ENCODE results near the gene KRT32. TPM values are rescaled to one million over a fixed set of nuclear protein-coding genes. Genes with fewer than 3 reads are reported as not detected.

Gene KRT32
- polyA plus RNA-seq, 1 experiment = 0.40 TPM

DNA sequence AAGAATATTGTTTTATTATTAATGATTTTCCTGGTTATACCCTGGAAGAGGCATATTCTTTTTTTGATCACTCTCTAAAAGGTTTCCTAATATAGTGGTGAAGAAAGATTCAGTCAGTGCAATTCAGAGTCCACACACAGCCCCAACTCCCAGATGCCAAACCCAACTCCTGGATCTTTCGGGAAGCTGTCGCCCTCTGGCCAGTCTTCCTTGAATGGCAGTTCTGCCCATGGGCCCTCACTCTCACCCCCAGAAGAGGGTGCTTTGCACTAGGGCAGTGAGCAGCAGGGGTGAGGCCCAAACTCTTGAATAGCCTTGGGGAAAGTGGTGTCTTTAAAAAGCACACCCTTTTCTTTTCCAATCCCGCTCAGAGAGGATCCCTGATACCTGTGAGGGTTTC, 11.0 kb downstream of the KRT32 start:
- ChIA-PET CTCF (no interaction called here), POLR2A (no interaction called here)
- TF ChIP-seq, protein P1, sequence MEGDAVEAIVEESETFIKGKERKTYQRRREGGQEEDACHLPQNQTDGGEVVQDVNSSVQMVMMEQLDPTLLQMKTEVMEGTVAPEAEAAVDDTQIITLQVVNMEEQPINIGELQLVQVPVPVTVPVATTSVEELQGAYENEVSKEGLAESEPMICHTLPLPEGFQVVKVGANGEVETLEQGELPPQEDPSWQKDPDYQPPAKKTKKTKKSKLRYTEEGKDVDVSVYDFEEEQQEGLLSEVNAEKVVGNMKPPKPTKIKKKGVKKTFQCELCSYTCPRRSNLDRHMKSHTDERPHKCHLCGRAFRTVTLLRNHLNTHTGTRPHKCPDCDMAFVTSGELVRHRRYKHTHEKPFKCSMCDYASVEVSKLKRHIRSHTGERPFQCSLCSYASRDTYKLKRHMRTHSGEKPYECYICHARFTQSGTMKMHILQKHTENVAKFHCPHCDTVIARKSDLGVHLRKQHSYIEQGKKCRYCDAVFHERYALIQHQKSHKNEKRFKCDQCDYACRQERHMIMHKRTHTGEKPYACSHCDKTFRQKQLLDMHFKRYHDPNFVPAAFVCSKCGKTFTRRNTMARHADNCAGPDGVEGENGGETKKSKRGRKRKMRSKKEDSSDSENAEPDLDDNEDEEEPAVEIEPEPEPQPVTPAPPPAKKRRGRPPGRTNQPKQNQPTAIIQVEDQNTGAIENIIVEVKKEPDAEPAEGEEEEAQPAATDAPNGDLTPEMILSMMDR (IDR thresholded peaks at IDR 0.05; ENCODE audit: insufficient read depth, low read depth, low read length) = no peak
- Histone ChIP-seq H3K27me3 (ENCODE audit: control insufficient read depth, insufficient read depth, low read length) (no peaks in the 10 kb centered on the region), H3K36me3 (ENCODE audit: control insufficient read depth, insufficient read depth, low read length) (no peaks in the 10 kb centered on the region), H3K4me3 (ENCODE audit: low read depth, low read length) (no peak overlapping the region)
- no peak for DNase-seq (ENCODE audit: low read depth)

DNA sequence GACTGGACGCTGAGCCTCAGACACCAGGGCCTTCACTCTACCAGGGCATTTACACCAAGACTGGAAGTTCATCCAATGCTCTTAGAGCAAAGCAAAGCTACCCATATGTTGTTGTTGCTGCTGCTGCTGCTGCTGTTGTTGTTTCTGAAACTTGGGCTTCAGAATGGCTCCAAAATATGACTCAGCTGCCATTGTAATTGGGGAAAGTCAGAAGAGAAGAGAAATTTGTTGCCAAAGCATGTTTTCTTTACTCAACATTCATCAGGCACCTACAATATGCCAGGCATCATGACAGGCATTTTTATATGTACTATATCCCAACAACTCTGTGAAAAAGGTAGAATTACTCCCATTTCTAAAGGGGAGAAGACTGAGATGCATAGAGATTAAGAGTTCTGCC, 11.9 kb downstream of the KRT32 start:
- no peak for DNase-seq (ENCODE audit: low read depth)
- no peak overlapping the region for H3K4me3 ChIP-seq (ENCODE audit: low read depth, low read length)
- TF ChIP-seq, protein P1 (IDR thresholded peaks at IDR 0.05; ENCODE audit: insufficient read depth, low read depth, low read length) = no peak
- POLR2A ChIA-PET = no interaction called here
- CTCF ChIA-PET = interaction anchor here (1.0 to 1.2 kb wide), 2 partner anchors 37 to 207 kb away, joined by 3 read pairs; no protein-coding TSS in a partner anchor
- no peaks in the 10 kb centered on the region for H3K27me3 ChIP-seq (ENCODE audit: control insufficient read depth, insufficient read depth, low read length)
- H3K36me3 ChIP-seq (ENCODE audit: control insufficient read depth, insufficient read depth, low read length) = no peaks in the 10 kb centered on the region

DNA sequence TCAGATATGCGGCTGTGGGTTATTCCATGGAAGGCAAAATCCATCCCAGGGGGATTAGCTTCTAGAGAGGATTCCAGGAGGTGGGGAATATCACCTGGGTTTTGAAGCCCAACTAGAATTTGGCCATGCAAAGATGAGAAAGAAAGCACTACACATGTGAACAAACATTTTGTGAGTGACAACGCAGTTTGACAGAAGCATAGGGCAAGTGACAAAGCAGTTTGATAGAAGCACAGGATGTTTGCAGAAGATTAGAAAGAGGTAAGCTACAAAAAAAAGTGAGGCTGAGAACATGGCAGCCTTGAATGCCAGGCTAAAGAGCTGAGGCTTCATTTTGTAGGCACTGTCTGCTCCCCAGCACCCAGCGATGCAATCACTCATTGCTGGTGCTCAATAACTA, 14.1 kb downstream of the KRT32 start:
- Histone ChIP-seq H3K36me3 (ENCODE audit: control insufficient read depth, insufficient read depth, low read length) (no peaks in the 10 kb centered on the region), H3K27me3 (ENCODE audit: control insufficient read depth, insufficient read depth, low read length) (no peaks in the 10 kb centered on the region), H3K4me3 (ENCODE audit: low read depth, low read length) (no peak overlapping the region)
- ChIA-PET POLR2A (no interaction called here), CTCF (interaction anchor here (0.7 to 2.0 kb wide), 4 partner anchors 35 to 542 kb away, joined by 3 to 8 read pairs (median 4); no protein-coding TSS in a partner anchor)
- TF ChIP-seq, protein P1 (IDR thresholded peaks at IDR 0.05; ENCODE audit: insufficient read depth, low read depth, low read length) = no peak
- DNase-seq (ENCODE audit: low read depth) = no peak

DNA sequence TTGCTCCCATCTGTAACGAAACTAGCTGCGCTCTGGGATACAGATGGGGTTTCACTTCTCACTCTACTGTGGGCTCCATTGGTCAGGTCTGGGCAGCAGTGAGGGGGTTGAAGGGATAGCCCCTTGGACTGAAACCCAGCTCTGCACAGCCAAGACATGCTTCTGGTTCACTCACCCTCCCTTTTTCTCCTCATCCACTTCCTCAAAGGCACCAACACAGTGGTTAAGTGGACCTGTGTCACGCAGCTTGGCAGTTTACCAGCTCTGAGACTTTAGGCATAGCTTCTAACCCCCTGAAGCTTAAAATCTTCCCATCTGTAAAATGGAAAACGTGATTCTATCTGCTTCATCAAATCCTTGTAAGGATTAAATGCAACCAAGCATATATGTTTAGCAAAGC, 14.9 kb downstream of the KRT32 start:
- Histone ChIP-seq H3K36me3 (ENCODE audit: control insufficient read depth, insufficient read depth, low read length) (no peaks in the 10 kb centered on the region), H3K4me3 (ENCODE audit: low read depth, low read length) (no peak overlapping the region), H3K27me3 (ENCODE audit: control insufficient read depth, insufficient read depth, low read length) (no peaks in the 10 kb centered on the region)
- TF ChIP-seq, protein P1 (IDR thresholded peaks at IDR 0.05; ENCODE audit: insufficient read depth, low read depth, low read length) = no peak
- ChIA-PET POLR2A (no interaction called here), CTCF (interaction anchor here (1.1 to 2.0 kb wide), 3 partner anchors 44 to 541 kb away, joined by 3 to 8 read pairs (median 3); no protein-coding TSS in a partner anchor)
- no peak for DNase-seq (ENCODE audit: low read depth)

DNA sequence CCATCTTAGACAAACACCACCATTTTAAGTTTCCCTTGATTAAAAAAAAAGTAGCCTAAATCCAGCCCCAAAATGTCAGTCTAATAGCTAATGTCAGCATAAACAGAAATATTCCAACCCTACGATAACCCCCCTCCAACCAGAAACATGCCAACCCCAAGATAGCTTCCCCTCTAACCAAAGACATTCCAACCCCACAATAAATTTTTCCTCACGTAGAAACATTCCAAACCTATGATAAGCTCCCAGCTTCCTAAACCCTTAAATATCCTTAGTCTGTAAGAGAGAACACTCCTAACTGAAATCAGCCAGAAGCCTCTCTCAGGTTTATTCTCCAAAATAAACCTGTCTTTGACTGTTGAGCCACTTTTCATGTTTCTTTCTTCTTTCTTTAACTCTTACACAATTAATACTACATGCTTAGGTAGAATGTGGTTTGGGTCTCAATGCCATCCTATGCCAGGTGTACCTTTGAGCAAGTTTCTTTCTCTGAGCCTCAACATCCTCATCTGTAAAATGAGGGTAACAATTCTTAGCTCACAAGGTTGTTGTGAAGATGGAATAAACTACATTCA, 15.9 kb downstream of the KRT32 start:
- peak; percentile 78 for DNase-seq (ENCODE audit: low read depth)
- Histone ChIP-seq H3K36me3 (ENCODE audit: control insufficient read depth, insufficient read depth, low read length) (no peaks in the 10 kb centered on the region), H3K27me3 (ENCODE audit: control insufficient read depth, insufficient read depth, low read length) (no peaks in the 10 kb centered on the region), H3K4me3 (ENCODE audit: low read depth, low read length) (no peak overlapping the region)
- CTCF ChIA-PET = interaction anchor here (0.8 to 0.9 kb wide), 3 partner anchors 47 to 214 kb away, joined by 3 to 5 read pairs (median 3); no protein-coding TSS in a partner anchor
- POLR2A ChIA-PET = interaction anchor here (0.6 kb wide), 1 partner anchor 83 kb away, joined by 4 read pairs; no protein-coding TSS in a partner anchor
- TF ChIP-seq, protein P1 (IDR thresholded peaks at IDR 0.05; ENCODE audit: insufficient read depth, low read depth, low read length) = no peak

All from BJ (cell line).